Body of pancreas (tissue), 4 donors: ENCODE measurements around the gene DTX2. TPM values are rescaled to one million over a fixed set of nuclear protein-coding genes. Genes with fewer than 3 reads are reported as not detected.
"Not testable (repeated sequence)": the region's sequence is repeated elsewhere in the genome, so short reads cannot be mapped to it uniquely, and the experiment has no call there.

Experiments
- ATAC-seq: fragments of 150-250 bp; one replicate; pipeline ENCODE4 v1.9.1; 2016
- DNase-seq, 4 donors: peaks; one replicate each; pipeline ENCODE4 v3.0.0-alpha.2; 2019
- H3K27ac ChIP-seq, 4 donors: fragments of 200-600 bp; sonication (generic); 1 replicate in 3 of 4; 2 replicates in 1 of 4; pipeline versions ENCODE4 v1.5.1 to v1.6.1; 2016 to 2019; ENCODE audit warnings: mild to moderate bottlenecking in 1 of 4, mixed read lengths in 1 of 4, moderate library complexity in 1 of 4
- H3K27me3 ChIP-seq, 2 donors: fragments of 200-600 bp; sonication (generic); one replicate each; pipeline ENCODE4 v1.6.0; 2016; ENCODE audit warnings: mild to moderate bottlenecking in 1 of 2
- H3K36me3 ChIP-seq, 2 donors: fragments of 200-600 bp; sonication (generic); replicated peaks in 1 of 2; 2 replicates each; pipeline ENCODE4 v1.5.1; 2016; ENCODE audit warnings: low read depth in 2 of 2; ENCODE audit not compliant: insufficient read depth in 1 of 2
- H3K4me1 ChIP-seq: fragments of 200-600 bp; sonication (generic); one replicate; pipeline ENCODE4 v1.6.0; 2016
- H3K4me3 ChIP-seq, 2 donors: fragments of 200-600 bp; sonication (generic); 1 replicate in 1 of 2; 2 replicates in 1 of 2; pipeline ENCODE4 v1.5.1; 2016 to 2019
- H3K9me3 ChIP-seq, 3 donors: fragments of 200-600 bp; sonication (generic); 1 replicate in 2 of 3; 2 replicates in 1 of 3; pipeline ENCODE4 v1.5.1; 2016
- WGBS, 2 donors: methylation state at CpG; one replicate each; pipeline ENCODE4 v1.1.5; 2017; 5-methylcytosine and 5-hydroxymethylcytosine counted together
- intact Hi-C: fragments of 100-400 bp; cut with DNase I; formaldehyde crosslinking; loops from one replicate; pipeline ENCODE4 v1.15.1; 2023
- total RNA-seq, 2 donors: library from RNA; depleted of rRNA; stranded (reverse); fragments of >200 nt; gene quantifications; one replicate each; pipeline ENCODE4 v1.1.0, GENCODE V29; 2016

DTX2 gene
- total RNA-seq, 2 donors from 2014 or later: 10.5 to 16.3 TPM

GRCh38 chr7:76483081-76483480 lies 21.6 kb downstream of the DTX2 start:
- WGBS, 2 donors: 88% methylated on average over 15 of the region's 17 CpGs; no CpG with 5 or more reads in 1 of the 2 donors
- intact Hi-C loops, H3K4me1 ChIP-seq, ATAC-seq, H3K4me3 ChIP-seq, H3K9me3 ChIP-seq, H3K27me3 ChIP-seq, DNase-seq, H3K36me3 ChIP-seq, H3K27ac ChIP-seq: not testable (repeated sequence)

GRCh38 chr7:76484456-76484855 lies 22.9 kb downstream of the DTX2 start:
- H3K27ac ChIP-seq, H3K4me3 ChIP-seq, DNase-seq, intact Hi-C loops, H3K27me3 ChIP-seq, H3K36me3 ChIP-seq, ATAC-seq, H3K4me1 ChIP-seq, H3K9me3 ChIP-seq: not testable (repeated sequence)
- WGBS, 2 donors: no CpG with 5 or more reads among the region's 12 CpGs

GRCh38 chr7:76485822-76486610 lies 24.5 kb downstream of the DTX2 start:
- H3K27ac ChIP-seq, H3K36me3 ChIP-seq, DNase-seq, H3K27me3 ChIP-seq, H3K4me1 ChIP-seq, intact Hi-C loops, H3K9me3 ChIP-seq, H3K4me3 ChIP-seq: not testable (repeated sequence)
- ATAC-seq: peak; percentile 33
- WGBS, 2 donors: 72% methylated on average over 2 of the region's 20 CpGs; no CpG with 5 or more reads in 1 of the 2 donors

DNA sequence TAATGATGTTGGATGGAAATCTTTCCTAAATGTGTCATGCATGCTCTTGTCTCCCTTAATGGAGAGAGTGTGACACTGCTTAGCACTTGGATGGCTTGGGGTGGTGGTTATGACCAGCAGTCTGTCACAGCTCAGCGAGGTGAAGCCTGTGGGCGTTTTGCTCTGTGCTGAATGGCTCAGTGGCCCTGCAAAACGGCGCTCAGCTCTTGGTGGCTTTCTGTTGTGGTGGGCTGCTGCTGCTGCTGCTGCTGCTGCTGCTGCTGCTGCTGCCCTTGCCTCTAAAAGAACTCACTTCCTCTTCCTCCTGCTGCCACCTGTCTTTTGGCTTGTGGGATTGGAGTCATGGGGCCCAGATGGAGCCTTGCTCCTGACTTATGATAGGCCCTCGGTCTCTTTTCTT lies 25.1 kb downstream of the DTX2 start:
- H3K9me3 ChIP-seq, DNase-seq, H3K27ac ChIP-seq, H3K4me1 ChIP-seq, H3K36me3 ChIP-seq, H3K27me3 ChIP-seq, intact Hi-C loops, ATAC-seq, H3K4me3 ChIP-seq: not testable (repeated sequence)
- WGBS, 2 donors: no CpG with 5 or more reads among the region's 5 CpGs

DNA sequence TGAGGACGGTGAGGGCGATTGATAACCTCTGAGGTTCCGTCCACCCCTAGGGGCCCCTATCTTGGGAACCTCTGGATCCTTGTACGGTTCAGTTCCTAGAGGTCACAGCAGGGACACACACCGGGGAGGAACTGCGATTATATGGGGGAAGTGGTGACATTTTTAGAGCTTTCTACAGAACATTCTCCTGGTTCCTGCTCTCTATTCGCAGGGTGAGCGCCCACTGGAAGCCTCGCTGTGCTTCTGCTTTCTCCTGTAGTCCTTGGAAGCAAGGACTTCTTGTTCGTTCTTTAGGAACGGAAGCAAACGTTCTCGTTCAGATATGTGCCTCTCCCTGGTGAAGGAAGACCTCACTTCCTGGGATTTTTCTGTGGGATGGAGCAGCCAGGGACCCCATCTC lies 26.5 kb downstream of the DTX2 start:
- ATAC-seq, H3K27ac ChIP-seq, intact Hi-C loops, H3K27me3 ChIP-seq, H3K4me3 ChIP-seq, DNase-seq, H3K9me3 ChIP-seq, H3K4me1 ChIP-seq, H3K36me3 ChIP-seq: not testable (repeated sequence)
- 70% methylated on average over 9 of the region's 13 CpGs; no CpG with 5 or more reads in 1 of the 2 donors for WGBS, 2 donors

GRCh38 chr7:76492139-76492538 lies 30.6 kb downstream of the DTX2 start:
- ATAC-seq, H3K27ac ChIP-seq, intact Hi-C loops, DNase-seq, H3K4me3 ChIP-seq, H3K27me3 ChIP-seq, H3K36me3 ChIP-seq, H3K4me1 ChIP-seq, H3K9me3 ChIP-seq: not testable (repeated sequence)
- no CpG with 5 or more reads among the region's 10 CpGs for WGBS, 2 donors

DNA sequence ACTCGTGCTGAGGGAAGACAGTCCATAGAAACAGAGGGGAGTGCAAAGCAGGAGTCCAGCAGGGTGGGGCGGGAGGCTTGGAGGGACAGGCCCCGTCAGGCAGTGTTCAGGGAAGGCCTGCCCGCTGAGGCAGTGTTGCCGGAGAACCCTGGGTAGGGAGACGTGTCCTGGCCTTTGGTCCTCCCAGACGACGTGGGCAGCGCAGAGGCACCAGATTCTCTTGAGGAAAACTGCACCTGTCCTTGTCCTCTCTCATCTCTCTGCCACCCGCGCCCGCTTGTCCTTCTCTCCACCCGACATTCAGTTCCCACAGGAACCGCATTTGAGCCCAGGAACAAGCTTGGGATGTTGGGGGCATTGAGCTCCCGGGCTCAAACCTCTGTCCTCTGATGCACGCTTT lies 34.2 kb downstream of the DTX2 start:
- DNase-seq, ATAC-seq, intact Hi-C loops, H3K27ac ChIP-seq, H3K27me3 ChIP-seq, H3K36me3 ChIP-seq, H3K4me3 ChIP-seq, H3K9me3 ChIP-seq, H3K4me1 ChIP-seq: not testable (repeated sequence)
- 92% methylated on average over 13 of the region's 16 CpGs; no CpG with 5 or more reads in 1 of the 2 donors for WGBS, 2 donors

GRCh38 chr7:76497918-76498582 lies 36.5 kb downstream of the DTX2 start:
- intact Hi-C loops, H3K27me3 ChIP-seq, H3K36me3 ChIP-seq, H3K4me1 ChIP-seq, H3K9me3 ChIP-seq, ATAC-seq, DNase-seq, H3K4me3 ChIP-seq, H3K27ac ChIP-seq: not testable (repeated sequence)
- WGBS, 2 donors: 100% methylated on average over 1 of the region's 27 CpGs; no CpG with 5 or more reads in 1 of the 2 donors

DNA sequence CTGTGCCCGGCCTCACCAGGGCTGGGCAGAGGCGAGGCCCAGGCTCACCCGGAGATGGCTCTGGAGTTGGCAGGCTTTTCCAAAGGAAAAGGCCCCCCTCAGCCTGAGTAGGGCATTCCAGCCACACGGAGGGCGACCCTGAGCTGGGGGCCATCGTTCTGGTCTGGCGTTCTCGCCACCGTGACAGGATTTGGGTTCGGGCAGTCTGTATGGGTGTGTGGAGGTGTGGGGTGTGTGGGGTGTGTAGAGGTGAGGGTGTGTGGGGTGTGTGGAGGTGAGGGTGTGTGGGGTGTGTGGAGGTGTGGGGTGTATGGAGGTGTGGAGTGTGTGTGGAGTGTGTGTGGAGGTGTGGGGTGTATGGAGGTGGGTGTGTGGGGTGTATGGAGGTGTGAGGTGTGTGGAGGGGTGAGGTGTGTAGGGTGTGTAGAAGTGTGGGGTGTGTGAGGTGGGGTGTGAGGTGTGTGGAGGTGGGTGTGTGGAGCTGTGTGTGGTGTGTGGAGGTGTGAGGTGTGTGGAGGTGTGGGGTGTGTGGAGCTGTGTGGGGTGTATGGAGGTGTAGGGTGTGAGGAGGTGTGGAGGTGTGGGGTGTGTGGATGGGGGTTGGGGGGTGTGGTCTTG lies 37.2 kb downstream of the DTX2 start:
- H3K4me1 ChIP-seq, H3K36me3 ChIP-seq, H3K27me3 ChIP-seq, intact Hi-C loops, H3K9me3 ChIP-seq, H3K27ac ChIP-seq, ATAC-seq, DNase-seq, H3K4me3 ChIP-seq: not testable (repeated sequence)
- WGBS, 2 donors: 94 to 100% methylated on average over 4 to 7 of the region's 10 CpGs

DNA sequence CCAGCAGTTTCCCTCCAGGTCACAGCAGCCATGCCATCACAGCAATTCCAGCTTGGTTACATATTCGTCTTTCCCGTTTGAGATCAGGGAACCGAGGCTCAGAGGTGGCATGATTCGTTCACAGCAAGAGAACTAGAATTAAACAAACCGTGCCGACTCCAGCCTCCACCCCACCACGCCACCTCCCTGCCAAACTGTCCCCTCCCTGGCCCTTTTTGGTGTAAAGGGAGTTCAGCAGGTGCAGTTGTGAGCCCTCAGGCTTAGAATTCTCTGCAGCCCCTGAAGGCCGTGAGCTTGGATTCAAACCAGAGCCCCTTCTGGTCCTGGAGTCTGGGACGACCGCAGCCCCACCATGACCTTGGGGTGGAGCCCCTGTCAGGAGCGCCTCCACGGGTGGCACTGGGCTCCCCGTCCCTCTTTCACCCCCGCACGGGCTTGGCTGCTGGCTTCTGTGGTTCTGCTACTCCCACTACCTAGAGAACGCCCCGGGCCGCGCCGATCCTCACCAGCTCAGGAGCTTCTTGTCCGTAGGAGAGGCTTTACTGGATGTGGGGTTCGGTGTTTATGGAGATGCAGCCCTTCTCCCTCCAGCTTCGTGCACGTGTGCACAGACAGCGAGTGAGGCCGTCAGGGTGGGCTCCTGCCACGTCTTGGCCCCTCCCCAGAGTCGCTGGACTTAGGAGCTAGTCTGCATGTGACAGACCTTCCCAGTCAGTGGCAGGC lies 37.9 kb downstream of the DTX2 start:
- H3K4me3 ChIP-seq, intact Hi-C loops, ATAC-seq, H3K9me3 ChIP-seq, DNase-seq, H3K4me1 ChIP-seq, H3K27me3 ChIP-seq, H3K27ac ChIP-seq, H3K36me3 ChIP-seq: not testable (repeated sequence)
- WGBS, 2 donors: 75% methylated on average over 17 of the region's 28 CpGs; no CpG with 5 or more reads in 1 of the 2 donors

- H3K27me3 ChIP-seq, H3K4me3 ChIP-seq, H3K4me1 ChIP-seq, H3K27ac ChIP-seq, ATAC-seq, H3K36me3 ChIP-seq, H3K9me3 ChIP-seq, DNase-seq: not testable (repeated sequence)
- WGBS, 2 donors: no CpG with 5 or more reads among the region's 19 CpGs
- intact Hi-C loops: loop anchor here (10.0 kb wide), 1 partner anchor 495 kb away; no protein-coding TSS in a partner anchor
Observed at GRCh38 chr7:76499924-76500241, 38.4 kb downstream of the DTX2 start.
